OCI-LY3 (cell line): ENCODE data around the gene PACRG.

ENCODE experiments used
- CTCF ChIP-seq: fragments of 200-600, 300-600 bp; sonication (generic); IDR thresholded peaks from 2 replicates; pipeline ENCODE4 v1.5.1; 2014; ENCODE audit warnings: antibody characterized with exemption, low read length, low read depth
- EZH2phosphoT487 ChIP-seq: fragments of 200-600 bp; shearing (Covaris generic); IDR thresholded peaks from 2 replicates; pipeline ENCODE4 v1.6.1; 2018; ENCODE audit warnings: antibody characterized with exemption, mixed run types, low read depth

DNA sequence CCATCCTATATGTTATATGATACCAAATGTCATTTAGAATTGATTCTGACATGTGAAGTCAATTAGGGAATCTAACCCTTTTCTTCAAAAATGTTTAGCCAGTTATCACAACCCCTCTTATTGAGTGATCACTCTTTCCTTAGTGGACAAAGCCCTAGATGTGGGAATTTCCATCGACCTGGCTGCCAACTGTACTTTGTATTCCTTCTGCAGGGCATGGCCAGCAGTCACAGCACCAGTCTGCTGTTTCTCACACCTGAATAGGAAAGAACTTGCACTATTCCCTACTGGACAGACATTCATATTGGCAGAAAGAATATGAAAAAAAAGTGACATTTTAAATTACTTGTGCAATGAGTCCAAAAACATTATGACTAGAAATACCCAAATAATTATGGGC lies 271.0 kb downstream of the PACRG start:
- TF ChIP-seq CTCF (no peak), EZH2phosphoT487 (no peak)
